ENCODE measurements around the gene ADGRB2. TPM values are rescaled to one million over a fixed set of nuclear protein-coding genes. Genes with fewer than 3 reads are reported as not detected.

The ADGRB2 gene
- total RNA-seq, 1 experiment from 2014 or later = 1.5 TPM

DNA sequence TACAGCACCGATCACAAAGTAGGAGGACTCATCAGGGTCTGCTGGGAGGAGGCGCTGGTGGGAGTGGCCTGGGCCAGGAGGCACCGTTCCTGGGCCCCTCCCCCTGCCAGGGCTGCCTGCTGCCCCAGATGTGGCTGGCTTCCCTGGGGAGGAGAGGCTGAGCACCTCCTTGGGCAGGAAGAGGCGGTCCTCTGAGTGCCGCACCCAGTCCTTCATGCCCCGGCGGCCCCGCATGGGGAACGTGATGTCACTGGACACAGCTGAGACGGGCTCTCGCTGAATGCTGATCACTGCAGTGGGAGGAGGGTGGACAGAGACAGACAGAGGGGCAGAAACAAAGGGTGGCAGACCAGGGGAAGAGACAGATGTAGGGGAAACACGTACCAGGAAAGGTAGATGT is 24.8 kb downstream of the ADGRB2 start:
- Mint-ChIP-seq H3K27ac (ENCODE audit: low read depth, unreplicated experiment) (no peak overlapping the region), H3K36me3 (ENCODE audit: insufficient read depth, unreplicated experiment) (peaks cover 6% of the 10 kb centered on the region), H3K4me3 (ENCODE audit: unreplicated experiment) (no peak overlapping the region), H3K9me3 (ENCODE audit: unreplicated experiment) (no peaks in the 10 kb centered on the region), H3K4me1 (ENCODE audit: insufficient read depth, unreplicated experiment) (peaks cover 12% of the 10 kb centered on the region), H3K27me3 (ENCODE audit: insufficient read depth, unreplicated experiment) (no peaks in the 10 kb centered on the region)
- TF ChIP-seq, protein P1, sequence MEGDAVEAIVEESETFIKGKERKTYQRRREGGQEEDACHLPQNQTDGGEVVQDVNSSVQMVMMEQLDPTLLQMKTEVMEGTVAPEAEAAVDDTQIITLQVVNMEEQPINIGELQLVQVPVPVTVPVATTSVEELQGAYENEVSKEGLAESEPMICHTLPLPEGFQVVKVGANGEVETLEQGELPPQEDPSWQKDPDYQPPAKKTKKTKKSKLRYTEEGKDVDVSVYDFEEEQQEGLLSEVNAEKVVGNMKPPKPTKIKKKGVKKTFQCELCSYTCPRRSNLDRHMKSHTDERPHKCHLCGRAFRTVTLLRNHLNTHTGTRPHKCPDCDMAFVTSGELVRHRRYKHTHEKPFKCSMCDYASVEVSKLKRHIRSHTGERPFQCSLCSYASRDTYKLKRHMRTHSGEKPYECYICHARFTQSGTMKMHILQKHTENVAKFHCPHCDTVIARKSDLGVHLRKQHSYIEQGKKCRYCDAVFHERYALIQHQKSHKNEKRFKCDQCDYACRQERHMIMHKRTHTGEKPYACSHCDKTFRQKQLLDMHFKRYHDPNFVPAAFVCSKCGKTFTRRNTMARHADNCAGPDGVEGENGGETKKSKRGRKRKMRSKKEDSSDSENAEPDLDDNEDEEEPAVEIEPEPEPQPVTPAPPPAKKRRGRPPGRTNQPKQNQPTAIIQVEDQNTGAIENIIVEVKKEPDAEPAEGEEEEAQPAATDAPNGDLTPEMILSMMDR (IDR thresholded peaks at IDR 0.05; ENCODE audit: unreplicated experiment) = no peak
- ChIA-PET POLR2A (no interaction called here), CTCF (interaction anchor here (1.1 kb wide), 1 partner anchor 75 kb away, joined by 6 read pairs; no protein-coding TSS in a partner anchor)
- intact Hi-C loops (cut with micrococcal nuclease) = no loop called here
- no TSS peak for BruUV-seq (replicated peaks)
- DNase-seq (ENCODE audit: unreplicated experiment) = no peak

DNA sequence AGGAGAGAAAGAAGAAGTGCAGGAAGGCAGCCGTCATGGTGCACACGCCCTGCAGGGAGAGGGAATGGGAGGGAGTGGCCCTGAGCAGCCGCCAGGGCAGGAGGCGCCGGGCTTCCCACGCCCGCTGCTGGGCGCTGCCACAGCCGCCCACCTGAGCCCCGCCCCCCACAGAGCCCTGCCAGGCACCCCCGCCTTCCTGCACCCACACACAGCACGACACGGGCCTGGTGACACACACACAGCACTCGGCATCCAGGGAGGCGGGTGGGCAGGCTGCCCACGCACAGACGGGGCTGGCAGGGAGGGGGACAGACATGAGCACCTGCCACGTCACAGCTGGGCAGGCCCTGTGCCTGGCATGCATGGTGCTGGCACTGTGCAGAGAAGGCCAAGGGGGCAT is 27.5 kb downstream of the ADGRB2 start:
- intact Hi-C loops (cut with micrococcal nuclease) = no loop called here
- peak overlapping the region; percentile 13 for H3K4me3 Mint-ChIP-seq (ENCODE audit: unreplicated experiment)
- no peak overlapping the region for H3K27ac Mint-ChIP-seq (ENCODE audit: low read depth, unreplicated experiment)
- peaks cover 12% of the 10 kb centered on the region for H3K36me3 Mint-ChIP-seq (ENCODE audit: insufficient read depth, unreplicated experiment)
- BruUV-seq (replicated peaks) = no TSS peak
- H3K4me1 Mint-ChIP-seq (ENCODE audit: insufficient read depth, unreplicated experiment) = peaks cover 12% of the 10 kb centered on the region
- TF ChIP-seq, protein P1 (IDR thresholded peaks at IDR 0.05; ENCODE audit: unreplicated experiment) = no peak
- H3K27me3 Mint-ChIP-seq (ENCODE audit: insufficient read depth, unreplicated experiment) = no peaks in the 10 kb centered on the region
- ChIA-PET POLR2A (no interaction called here), CTCF (interaction anchor here (0.5 to 2.1 kb wide), 4 partner anchors 9 to 43 kb away, joined by 3 to 9 read pairs (median 6); no protein-coding TSS in a partner anchor)
- H3K9me3 Mint-ChIP-seq (ENCODE audit: unreplicated experiment) = no peaks in the 10 kb centered on the region
- DNase-seq (ENCODE audit: unreplicated experiment) = no peak

DNA sequence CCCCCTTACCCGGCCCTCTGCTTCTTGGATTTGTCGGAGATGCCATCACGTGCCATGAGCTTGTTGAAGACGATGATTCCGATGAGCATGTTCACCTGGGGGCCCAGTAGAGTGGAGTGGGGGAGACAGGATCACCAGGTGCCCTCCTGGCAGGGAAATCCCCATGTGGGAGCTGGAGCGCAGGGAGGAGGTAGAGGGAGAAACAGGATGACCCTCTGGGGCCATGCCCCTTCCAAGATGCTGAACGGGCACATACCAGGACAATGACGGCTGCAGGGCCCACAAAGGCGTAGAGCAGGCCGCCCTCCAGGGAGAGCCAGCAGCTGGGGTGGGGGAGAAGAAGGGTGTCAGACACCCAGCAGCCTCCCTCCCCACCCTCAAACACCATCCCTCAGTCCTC is 28.6 kb downstream of the ADGRB2 start:
- intact Hi-C loops (cut with micrococcal nuclease) = no loop called here
- DNase-seq (ENCODE audit: unreplicated experiment) = no peak
- Mint-ChIP-seq H3K27me3 (ENCODE audit: insufficient read depth, unreplicated experiment) (no peaks in the 10 kb centered on the region), H3K27ac (ENCODE audit: low read depth, unreplicated experiment) (no peak overlapping the region), H3K9me3 (ENCODE audit: unreplicated experiment) (no peaks in the 10 kb centered on the region), H3K4me1 (ENCODE audit: insufficient read depth, unreplicated experiment) (peaks cover 12% of the 10 kb centered on the region), H3K36me3 (ENCODE audit: insufficient read depth, unreplicated experiment) (peaks cover 12% of the 10 kb centered on the region), H3K4me3 (ENCODE audit: unreplicated experiment) (no peak overlapping the region)
- no TSS peak for BruUV-seq (replicated peaks)
- ChIA-PET POLR2A (no interaction called here), CTCF (interaction anchor here (0.5 to 2.1 kb wide), 6 partner anchors 10 to 73 kb away, joined by 3 to 9 read pairs (median 4); no protein-coding TSS in a partner anchor)
- TF ChIP-seq, protein P1 (IDR thresholded peaks at IDR 0.05; ENCODE audit: unreplicated experiment) = no peak

DNA sequence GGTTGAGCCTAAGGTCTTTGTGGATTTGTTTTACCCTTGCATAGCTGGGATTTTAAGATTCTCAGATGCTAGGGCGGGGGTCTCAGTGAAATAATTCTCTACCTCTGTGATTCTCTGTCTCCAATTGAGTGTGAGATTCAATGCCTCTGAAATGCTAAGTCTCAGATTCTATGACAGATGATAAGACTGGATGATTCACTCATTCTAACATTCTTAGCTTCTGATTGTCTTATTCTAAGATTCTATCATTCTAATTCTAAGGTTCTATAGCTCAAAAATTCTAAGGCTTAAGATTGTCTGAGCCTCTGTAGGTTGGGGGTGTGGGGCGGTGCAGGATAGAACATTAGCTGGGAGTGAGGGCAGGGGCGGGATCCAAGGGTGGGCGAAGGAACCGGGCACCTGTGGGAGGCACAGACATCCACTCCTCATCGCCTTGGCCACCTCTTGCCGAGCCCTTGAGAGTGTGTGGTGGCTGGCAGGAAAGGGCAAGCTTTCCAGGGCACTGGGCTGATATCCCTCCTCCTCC is 29.5 kb downstream of the ADGRB2 start:
- BruUV-seq (replicated peaks) = no TSS peak
- intact Hi-C loops (cut with micrococcal nuclease) = no loop called here
- POLR2A ChIA-PET = interaction anchor here (0.9 to 1.6 kb wide), 4 partner anchors 9 to 90 kb away, joined by 3 read pairs; partner anchors contain the start of gene PEF1

More for the DNA sequence above, 29.5 kb downstream of the ADGRB2 start:
- H3K27me3 Mint-ChIP-seq (ENCODE audit: insufficient read depth, unreplicated experiment) = no peaks in the 10 kb centered on the region
- H3K9me3 Mint-ChIP-seq (ENCODE audit: unreplicated experiment) = no peaks in the 10 kb centered on the region
- CTCF ChIA-PET = interaction anchor here (0.7 to 1.5 kb wide), 3 partner anchors 11 to 171 kb away, joined by 3 to 8 read pairs (median 4); no protein-coding TSS in a partner anchor
- H3K27ac Mint-ChIP-seq (ENCODE audit: low read depth, unreplicated experiment) = no peak overlapping the region
- H3K36me3 Mint-ChIP-seq (ENCODE audit: insufficient read depth, unreplicated experiment) = peaks cover 12% of the 10 kb centered on the region
- peaks cover 12% of the 10 kb centered on the region for H3K4me1 Mint-ChIP-seq (ENCODE audit: insufficient read depth, unreplicated experiment)
- no peak overlapping the region for H3K4me3 Mint-ChIP-seq (ENCODE audit: unreplicated experiment)
- TF ChIP-seq, protein P1 (IDR thresholded peaks at IDR 0.05; ENCODE audit: unreplicated experiment) = no peak
- no peak for DNase-seq (ENCODE audit: unreplicated experiment)
